ENCODE results near the gene C13orf46. TPM values are rescaled to one million over a fixed set of nuclear protein-coding genes. Genes with fewer than 3 reads are reported as not detected.

Gene C13orf46
- total and polyA plus RNA-seq, 2 experiments from 2014 or later = 0.20 to 0.23 TPM

DNA sequence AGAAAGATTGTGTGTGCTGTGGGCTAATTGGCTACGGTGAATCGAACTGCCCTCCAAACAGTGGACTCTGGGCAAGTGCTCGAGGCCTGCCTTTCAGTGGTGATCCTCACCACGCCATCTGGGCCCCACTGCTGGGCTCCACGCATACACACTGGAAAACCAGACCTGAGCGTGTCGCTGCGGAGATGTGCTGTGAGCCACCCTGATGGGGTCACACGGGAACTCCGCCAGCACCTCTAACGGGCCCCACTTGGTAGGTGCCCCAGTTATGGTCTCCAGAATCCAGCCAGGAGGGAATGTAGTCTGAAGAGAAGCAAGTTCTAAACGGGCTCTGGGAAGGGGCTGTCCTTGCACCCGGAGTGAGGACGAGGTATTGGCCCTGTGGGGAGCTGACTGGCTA, 39.3 kb downstream of the C13orf46 start:
- H3K36me3 ChIP-seq (replicated peaks; ENCODE audit: insufficient read depth, low read depth) = no peaks in the 10 kb centered on the region
- peaks cover 26% of the 10 kb centered on the region for H3K4me1 ChIP-seq (ENCODE audit: insufficient read depth)
- no peak for TF ChIP-seq EZH2phosphoT487 (IDR thresholded peaks at IDR 0.05; ENCODE audit: low read depth, severe bottlenecking, unreplicated experiment)
- TF ChIP-seq EZH2 (IDR thresholded peaks at IDR 0.05; ENCODE audit: borderline replicate concordance) = no peak
- TF ChIP-seq, protein P1, sequence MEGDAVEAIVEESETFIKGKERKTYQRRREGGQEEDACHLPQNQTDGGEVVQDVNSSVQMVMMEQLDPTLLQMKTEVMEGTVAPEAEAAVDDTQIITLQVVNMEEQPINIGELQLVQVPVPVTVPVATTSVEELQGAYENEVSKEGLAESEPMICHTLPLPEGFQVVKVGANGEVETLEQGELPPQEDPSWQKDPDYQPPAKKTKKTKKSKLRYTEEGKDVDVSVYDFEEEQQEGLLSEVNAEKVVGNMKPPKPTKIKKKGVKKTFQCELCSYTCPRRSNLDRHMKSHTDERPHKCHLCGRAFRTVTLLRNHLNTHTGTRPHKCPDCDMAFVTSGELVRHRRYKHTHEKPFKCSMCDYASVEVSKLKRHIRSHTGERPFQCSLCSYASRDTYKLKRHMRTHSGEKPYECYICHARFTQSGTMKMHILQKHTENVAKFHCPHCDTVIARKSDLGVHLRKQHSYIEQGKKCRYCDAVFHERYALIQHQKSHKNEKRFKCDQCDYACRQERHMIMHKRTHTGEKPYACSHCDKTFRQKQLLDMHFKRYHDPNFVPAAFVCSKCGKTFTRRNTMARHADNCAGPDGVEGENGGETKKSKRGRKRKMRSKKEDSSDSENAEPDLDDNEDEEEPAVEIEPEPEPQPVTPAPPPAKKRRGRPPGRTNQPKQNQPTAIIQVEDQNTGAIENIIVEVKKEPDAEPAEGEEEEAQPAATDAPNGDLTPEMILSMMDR (IDR thresholded peaks at IDR 0.05; ENCODE audit: poor library complexity) = no peak
- no peaks in the 10 kb centered on the region for H3K79me2 ChIP-seq
- no peak overlapping the region for H3K27ac ChIP-seq
- H3K9me2 ChIP-seq (replicated peaks; ENCODE audit: insufficient read depth) = no peaks in the 10 kb centered on the region
- 95% methylated on average over 14 of the region's 14 CpGs for WGBS (ENCODE audit: low lambda C conversion rate, missing lambda C conversion rate)
- DNase-seq (ENCODE audit: low spot score) = no peak
- H4K20me1 ChIP-seq (ENCODE audit: insufficient read depth, poor library complexity, severe bottlenecking) = no peaks in the 10 kb centered on the region
- no peak overlapping the region for H3K4me3 ChIP-seq
- no peak overlapping the region for H3K4me2 ChIP-seq
- no peak overlapping the region for H2AFZ ChIP-seq
- no peaks in the 10 kb centered on the region for H3K27me3 ChIP-seq
- H3K9me3 ChIP-seq (ENCODE audit: low read depth) = no peaks in the 10 kb centered on the region

DNA sequence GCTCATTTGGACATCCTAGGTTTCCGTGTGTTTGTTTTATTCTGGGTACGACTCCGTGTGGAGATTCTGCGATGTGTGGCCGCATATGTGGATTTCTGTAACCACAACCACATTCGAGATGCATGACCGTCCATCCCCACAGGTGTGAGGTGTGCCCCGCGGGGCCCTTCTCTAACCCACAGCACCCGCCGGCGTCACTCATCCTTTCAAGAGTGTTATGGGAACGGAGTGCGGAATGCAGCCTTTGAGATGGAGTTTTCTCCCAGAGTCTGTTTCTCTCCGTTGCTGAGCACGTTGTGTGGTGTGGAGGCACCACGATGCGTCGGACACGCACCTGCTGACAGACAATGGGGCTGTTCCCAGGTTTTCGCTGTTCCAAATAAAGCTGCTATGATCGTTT, 40.0 kb downstream of the C13orf46 start:
- Histone ChIP-seq H4K20me1 (ENCODE audit: insufficient read depth, poor library complexity, severe bottlenecking) (no peaks in the 10 kb centered on the region), H3K4me2 (no peak overlapping the region), H3K27ac (no peak overlapping the region), H3K9me3 (ENCODE audit: low read depth) (no peaks in the 10 kb centered on the region), H2AFZ (no peak overlapping the region), H3K4me3 (no peak overlapping the region), H3K36me3 (replicated peaks; ENCODE audit: insufficient read depth, low read depth) (no peaks in the 10 kb centered on the region), H3K79me2 (no peaks in the 10 kb centered on the region), H3K4me1 (ENCODE audit: insufficient read depth) (peaks cover 32% of the 10 kb centered on the region), H3K27me3 (no peaks in the 10 kb centered on the region), H3K9me2 (replicated peaks; ENCODE audit: insufficient read depth) (no peaks in the 10 kb centered on the region)
- DNase-seq (ENCODE audit: low spot score) = no peak
- TF ChIP-seq EZH2phosphoT487 (IDR thresholded peaks at IDR 0.05; ENCODE audit: low read depth, severe bottlenecking, unreplicated experiment) = no peak
- TF ChIP-seq EZH2 (IDR thresholded peaks at IDR 0.05; ENCODE audit: borderline replicate concordance) = no peak
- TF ChIP-seq, protein P1 (IDR thresholded peaks at IDR 0.05; ENCODE audit: poor library complexity) = no peak
- 98% methylated on average over 21 of the region's 22 CpGs for WGBS (ENCODE audit: low lambda C conversion rate, missing lambda C conversion rate)

DNA sequence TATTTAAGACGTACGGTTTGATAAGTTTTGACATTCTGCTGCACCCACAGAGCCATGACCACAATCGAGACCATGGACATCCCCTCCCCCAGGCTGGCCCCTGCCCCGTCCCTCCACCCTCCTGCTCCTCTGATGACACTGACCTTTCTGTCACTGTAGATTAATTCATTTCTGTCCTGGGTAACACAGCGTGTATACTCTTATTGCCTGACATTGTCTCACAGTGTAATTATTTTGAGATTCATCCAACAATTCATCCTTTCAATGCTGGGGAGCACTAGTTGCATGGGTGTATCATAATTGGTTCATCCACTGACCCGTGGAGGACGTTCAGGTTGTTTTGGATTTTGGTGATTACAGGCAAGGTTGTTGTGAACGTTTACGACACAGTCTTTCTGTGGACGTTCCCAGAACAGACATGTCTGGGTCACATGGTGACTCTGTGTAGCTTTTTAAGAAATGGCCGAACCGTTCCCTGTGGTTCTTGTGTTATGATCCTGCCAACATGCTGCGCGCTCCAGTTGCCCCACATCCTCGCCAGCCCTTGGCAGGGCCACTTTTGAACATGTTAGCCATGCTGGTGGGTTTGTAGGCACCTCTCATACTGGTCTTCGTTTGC, 41.9 kb downstream of the C13orf46 start:
- TF ChIP-seq EZH2 (IDR thresholded peaks at IDR 0.05; ENCODE audit: borderline replicate concordance) = no peak
- DNase-seq (ENCODE audit: low spot score) = no peak

DNA sequence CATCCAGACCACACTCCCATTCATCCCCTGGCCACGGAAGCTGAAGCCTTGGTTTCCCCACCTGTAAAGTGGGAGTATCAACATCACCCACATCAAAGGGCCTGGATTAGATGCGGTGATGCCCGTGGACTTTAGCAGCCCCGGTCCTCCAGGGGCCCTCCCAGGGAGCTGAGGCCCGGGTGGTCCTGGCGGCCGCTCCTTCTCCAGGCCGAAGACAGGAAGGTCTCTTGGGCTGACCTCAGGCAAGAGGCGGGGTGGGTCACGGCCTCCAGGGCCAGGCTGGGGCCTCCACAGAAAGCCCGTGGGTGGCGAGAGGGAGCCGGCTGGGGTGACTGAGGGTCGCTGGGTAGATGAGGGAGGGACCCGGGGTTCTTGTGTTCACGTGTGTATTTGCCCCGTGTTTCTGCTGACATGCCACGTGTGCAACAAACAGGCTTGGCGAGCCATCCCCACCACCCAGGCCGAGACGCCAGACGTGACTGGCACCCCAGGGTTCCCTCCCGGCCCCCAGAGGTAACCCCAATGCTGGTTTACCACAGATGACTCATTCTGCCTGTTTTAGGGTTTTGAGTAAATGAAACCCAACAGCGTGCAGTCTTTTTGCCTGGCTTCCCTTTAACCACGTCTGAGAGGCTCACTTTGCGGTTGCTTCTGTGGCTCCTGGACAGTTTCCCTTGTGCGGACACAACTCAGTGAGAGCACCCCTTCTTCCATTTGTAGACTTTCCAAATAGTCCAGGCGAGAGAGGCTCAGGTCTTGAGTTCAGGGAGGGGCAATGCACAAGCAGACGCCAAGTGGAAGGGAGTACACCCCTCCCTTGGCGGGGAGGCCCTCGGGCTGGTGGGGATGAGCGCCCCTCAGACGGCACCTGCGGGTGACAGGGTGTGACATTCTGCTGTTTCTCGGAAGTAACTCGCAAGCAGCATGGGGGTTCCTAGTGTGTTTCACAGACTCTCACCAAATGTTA, 42.9 kb downstream of the C13orf46 start:
- no peak overlapping the region for H3K4me2 ChIP-seq
- H4K20me1 ChIP-seq (ENCODE audit: insufficient read depth, poor library complexity, severe bottlenecking) = no peaks in the 10 kb centered on the region
- H3K4me3 ChIP-seq = no peak overlapping the region
- WGBS (ENCODE audit: low lambda C conversion rate, missing lambda C conversion rate) = 92% methylated on average over 36 of the region's 36 CpGs
- TF ChIP-seq, protein P1 (IDR thresholded peaks at IDR 0.05; ENCODE audit: poor library complexity) = no peak
- no peak for TF ChIP-seq EZH2 (IDR thresholded peaks at IDR 0.05; ENCODE audit: borderline replicate concordance)
- TF ChIP-seq EZH2phosphoT487 (IDR thresholded peaks at IDR 0.05; ENCODE audit: low read depth, severe bottlenecking, unreplicated experiment) = no peak
- peaks cover 33% of the 10 kb centered on the region for H3K4me1 ChIP-seq (ENCODE audit: insufficient read depth)
- H2AFZ ChIP-seq = no peak overlapping the region
- H3K27me3 ChIP-seq = no peaks in the 10 kb centered on the region
- no peaks in the 10 kb centered on the region for H3K9me2 ChIP-seq (replicated peaks; ENCODE audit: insufficient read depth)
- no peak overlapping the region for H3K27ac ChIP-seq
- H3K9me3 ChIP-seq (ENCODE audit: low read depth) = no peaks in the 10 kb centered on the region
- H3K36me3 ChIP-seq (replicated peaks; ENCODE audit: insufficient read depth, low read depth) = no peaks in the 10 kb centered on the region
- DNase-seq (ENCODE audit: low spot score) = no peak
- no peaks in the 10 kb centered on the region for H3K79me2 ChIP-seq

More for the DNA sequence above, 41.9 kb downstream of the C13orf46 start:
- Histone ChIP-seq H3K27ac (no peak overlapping the region), H3K4me2 (no peak overlapping the region), H3K79me2 (no peaks in the 10 kb centered on the region), H3K9me3 (ENCODE audit: low read depth) (no peaks in the 10 kb centered on the region), H3K9me2 (replicated peaks; ENCODE audit: insufficient read depth) (no peaks in the 10 kb centered on the region), H3K4me3 (no peak overlapping the region), H3K27me3 (no peaks in the 10 kb centered on the region), H4K20me1 (ENCODE audit: insufficient read depth, poor library complexity, severe bottlenecking) (no peaks in the 10 kb centered on the region), H3K36me3 (replicated peaks; ENCODE audit: insufficient read depth, low read depth) (no peaks in the 10 kb centered on the region), H3K4me1 (ENCODE audit: insufficient read depth) (peaks cover 33% of the 10 kb centered on the region), H2AFZ (no peak overlapping the region)
- 89% methylated on average over 16 of the region's 16 CpGs for WGBS (ENCODE audit: low lambda C conversion rate, missing lambda C conversion rate)
